HUDEP-2 (cell line): ENCODE results near the gene GPR68.
"Not testable (repeated sequence)": the region's sequence is repeated elsewhere in the genome, so short reads cannot be mapped to it uniquely, and the experiment has no call there.

Experiments
- DNase-seq, 76 experiments: peaks; one replicate each; lab custom pipeline; 2025; ENCODE audit not compliant: unreplicated experiment in 76 of 76; lab: John Stamatoyannopoulos, UW

GPR68 gene

GRCh38 chr14:91273273-91273884 is 28.9 kb upstream of the GPR68 start:
- no peak for DNase-seq

DNA sequence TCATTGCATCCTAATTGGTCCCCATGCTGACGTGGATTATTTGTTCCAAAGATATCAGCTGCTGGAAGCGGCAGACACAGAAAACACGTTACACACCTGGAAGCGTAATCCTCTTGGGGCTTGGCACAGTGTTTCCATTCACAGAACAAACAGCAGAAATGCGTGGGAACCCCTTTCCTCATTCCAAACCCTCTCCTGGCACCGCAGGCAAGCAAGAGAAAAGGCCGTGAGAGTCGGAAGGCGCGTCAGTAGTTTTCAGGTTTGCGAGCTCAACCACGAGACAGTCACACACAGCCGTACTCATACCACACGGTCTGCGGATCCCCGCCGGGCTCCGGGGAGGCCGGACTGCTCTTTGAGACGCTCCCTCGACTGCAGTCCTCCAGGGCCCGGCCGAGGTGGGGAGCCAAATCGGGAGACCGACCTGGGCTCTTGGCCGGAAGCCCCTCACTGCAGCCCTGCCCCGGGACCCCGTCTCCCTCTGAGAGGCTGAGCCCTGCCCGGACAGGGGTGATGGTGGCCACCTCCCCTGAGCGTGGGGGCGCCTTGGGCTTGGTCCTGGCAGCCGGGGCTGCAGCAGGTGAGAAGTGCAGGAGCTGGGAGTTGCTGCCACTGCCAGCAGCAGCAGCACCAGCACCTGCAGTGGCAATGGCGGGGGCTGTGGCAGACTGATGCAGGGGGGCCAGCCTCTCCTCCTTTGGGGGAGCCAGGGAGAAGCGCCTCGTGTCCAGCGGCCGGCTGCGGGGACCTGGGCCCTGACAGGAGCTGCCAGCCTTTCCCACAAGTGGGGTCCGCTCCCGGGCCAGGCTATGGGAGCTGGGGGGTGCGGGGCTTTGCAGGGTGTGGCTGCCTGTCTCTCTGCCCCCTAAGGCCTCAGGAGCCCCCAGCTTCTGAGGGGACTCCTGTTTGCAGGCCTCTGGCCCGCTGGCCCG is 28.1 kb upstream of the GPR68 start:
- no peak for DNase-seq

- DNase-seq: no peak
Observed at GRCh38 chr14:91271639-91272038, 27.1 kb upstream of the GPR68 start.

DNA sequence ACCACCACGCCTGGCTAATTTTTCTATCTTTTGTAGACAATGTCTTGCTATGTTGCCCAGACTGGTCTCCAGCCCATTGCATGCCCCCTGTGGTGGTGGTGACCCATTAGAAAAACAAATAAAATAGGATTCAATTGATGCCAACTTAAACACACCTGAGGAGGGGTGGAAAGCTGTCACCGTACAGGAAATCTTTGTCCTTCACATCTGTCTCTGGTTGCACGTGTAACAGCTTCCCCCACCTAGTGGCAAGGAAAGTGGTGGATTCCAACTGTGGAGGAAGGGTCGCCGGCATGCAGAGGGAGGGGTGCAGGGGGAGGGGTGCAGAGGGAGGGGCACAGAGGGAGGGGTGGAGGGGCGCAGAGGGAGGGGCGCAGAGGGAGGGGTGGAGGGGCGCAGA is 26.1 kb upstream of the GPR68 start:
- no peak for DNase-seq

GRCh38 chr14:91270188-91270587 is 25.7 kb upstream of the GPR68 start:
- no peak for DNase-seq

DNA sequence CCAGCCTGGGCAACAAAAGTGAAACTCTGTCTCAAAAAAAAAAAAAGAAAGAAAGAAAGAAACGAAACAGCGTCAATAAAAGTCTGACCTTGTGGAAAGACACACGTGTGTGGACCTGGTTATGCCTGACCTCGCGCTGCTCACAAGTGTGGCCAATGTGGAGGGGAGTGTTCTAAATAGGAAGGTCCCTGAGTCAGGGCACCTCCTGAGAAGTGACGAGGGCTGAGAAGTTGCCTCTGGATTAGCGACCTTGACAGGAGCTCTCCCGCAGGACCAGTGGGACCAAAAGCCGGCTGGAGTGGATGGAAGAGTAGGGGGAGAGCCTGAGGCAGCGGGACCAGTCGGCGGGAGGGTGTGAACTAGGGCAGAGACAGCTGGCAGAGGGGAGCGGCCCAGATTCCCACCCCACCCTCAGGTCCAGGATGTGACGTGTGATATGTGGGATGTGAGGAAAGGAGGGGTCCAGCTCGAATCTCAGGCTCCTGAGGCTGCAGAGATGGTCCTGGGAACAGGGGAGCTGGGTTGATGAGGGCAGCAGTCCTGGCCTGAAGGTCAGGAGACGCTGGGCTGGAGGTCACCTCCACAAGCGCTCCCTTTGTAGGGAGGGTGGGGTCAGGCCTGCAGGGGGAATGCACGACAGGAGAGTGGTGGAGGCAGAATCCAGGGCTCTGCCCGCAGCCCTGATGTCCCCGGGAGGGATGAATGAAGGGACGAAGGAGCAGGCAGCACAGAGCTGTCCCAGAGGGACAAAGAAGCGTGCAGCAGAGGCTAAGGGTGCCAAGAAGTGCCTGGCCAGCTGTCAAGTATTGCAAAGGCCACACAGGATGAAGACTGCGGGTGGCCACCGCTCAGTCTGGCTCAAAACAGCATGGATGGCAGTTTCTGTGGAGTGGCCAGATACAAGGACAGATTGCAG is 24.8 kb upstream of the GPR68 start:
- no peak for DNase-seq

DNA sequence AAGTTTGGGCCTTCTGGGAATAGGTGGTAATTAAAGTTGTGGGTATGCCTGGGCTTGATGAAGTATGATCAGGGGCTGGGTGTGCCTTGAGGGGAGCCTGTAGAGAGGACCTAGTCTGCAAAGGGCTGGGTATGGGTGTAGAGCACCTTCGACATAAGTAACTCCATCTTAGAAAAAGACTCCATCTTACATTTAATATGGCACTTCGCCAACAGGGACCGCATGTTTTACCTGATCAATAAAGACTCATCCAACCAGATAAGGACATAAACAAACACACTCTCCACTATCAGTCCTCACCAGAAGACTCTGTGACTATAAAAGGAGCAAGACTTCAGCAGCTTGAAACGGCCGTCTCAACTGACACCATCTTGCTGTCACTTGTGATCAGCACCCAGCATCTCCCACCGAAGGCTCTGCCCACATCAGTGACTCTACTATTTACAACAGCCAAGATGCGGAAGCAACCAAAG is 23.5 kb upstream of the GPR68 start:
- DNase-seq: peak in 72 of 76 experiments; percentile 20 to 86 (median 54)

DNA sequence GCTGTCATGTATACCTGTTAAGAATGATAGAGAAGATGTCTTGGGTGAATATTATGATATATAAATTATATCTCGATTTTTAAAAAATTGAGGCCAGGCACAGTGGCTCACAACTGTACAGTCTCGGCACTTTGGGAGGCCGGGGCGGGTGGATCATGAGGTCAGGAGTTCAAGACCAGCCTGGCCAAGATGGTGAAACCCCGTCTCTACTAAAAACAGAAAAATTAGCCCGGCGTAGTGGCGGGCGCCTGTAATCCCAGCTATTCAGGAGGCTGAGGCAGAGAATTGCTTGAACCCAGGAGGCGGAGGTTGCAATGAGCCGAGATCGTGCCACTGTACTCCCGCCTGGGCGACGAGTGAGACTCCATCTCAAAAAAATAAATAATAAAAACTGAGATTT is 21.8 kb upstream of the GPR68 start:
- DNase-seq: not testable (repeated sequence)

- no peak for DNase-seq
Observed at GRCh38 chr14:91265404-91265803, 20.9 kb upstream of the GPR68 start.

GRCh38 chr14:91264151-91265150 is 19.9 kb upstream of the GPR68 start:
- DNase-seq: peak in 1 of 76 experiments; percentile 5

DNA sequence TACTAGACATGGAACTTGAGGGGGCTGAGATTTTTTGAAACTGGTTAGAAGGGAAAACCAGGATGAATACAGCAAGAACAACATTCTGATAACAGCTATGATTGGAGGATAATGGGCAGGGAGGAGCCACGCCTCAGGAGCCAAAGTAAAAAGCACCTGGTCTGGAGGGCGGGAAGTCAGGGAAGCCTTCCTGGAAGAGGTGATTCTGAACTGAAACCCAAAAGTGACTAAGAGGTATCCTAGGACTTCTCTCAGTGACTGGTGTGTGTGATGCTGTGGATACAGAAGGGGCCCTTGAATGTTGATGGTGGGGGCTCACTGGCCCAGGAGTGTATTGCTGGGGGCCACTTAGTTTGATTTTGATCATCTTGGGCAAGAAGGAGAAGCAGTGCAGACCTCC is 18.8 kb upstream of the GPR68 start:
- DNase-seq: no peak

GRCh38 chr14:91261986-91262549 is 17.6 kb upstream of the GPR68 start:
- DNase-seq: no peak

- DNase-seq: no peak
Observed at GRCh38 chr14:91261115-91261514, 16.6 kb upstream of the GPR68 start.

GRCh38 chr14:91258876-91259275 is 14.4 kb upstream of the GPR68 start:
- DNase-seq: no peak

GRCh38 chr14:91258011-91258618 is 13.6 kb upstream of the GPR68 start:
- DNase-seq: no peak

- no peak for DNase-seq
Observed at GRCh38 chr14:91257328-91258010, 13.0 kb upstream of the GPR68 start.

DNA sequence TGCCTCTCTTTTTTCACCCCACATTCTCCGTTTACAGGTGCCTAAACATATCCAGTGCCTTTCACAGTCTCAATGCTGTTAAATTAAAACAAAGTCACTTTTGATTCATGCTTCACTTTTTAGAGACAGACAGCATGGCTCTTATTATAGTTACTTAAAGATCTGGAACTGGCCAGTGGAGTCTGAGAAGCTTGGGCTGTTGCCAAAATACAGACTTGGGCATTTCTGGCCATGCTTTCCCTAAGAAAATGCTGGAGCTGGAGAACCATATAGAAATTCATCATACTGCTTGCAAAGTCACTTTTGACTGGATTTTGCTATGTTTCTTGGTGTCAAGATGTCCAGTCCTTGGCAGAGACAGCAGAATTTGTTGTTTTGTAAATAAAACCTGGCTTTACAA is 12.2 kb upstream of the GPR68 start:
- DNase-seq: no peak

- DNase-seq: no peak
Observed at GRCh38 chr14:91255026-91255695, 10.7 kb upstream of the GPR68 start.
